Measurements from ENCODE around the gene CTRB1. TPM values are rescaled to one million over a fixed set of nuclear protein-coding genes. Genes with fewer than 3 reads are reported as not detected.

CTRB1 gene
- total RNA-seq, 1 experiment from 2014 or later = not detected

DNA sequence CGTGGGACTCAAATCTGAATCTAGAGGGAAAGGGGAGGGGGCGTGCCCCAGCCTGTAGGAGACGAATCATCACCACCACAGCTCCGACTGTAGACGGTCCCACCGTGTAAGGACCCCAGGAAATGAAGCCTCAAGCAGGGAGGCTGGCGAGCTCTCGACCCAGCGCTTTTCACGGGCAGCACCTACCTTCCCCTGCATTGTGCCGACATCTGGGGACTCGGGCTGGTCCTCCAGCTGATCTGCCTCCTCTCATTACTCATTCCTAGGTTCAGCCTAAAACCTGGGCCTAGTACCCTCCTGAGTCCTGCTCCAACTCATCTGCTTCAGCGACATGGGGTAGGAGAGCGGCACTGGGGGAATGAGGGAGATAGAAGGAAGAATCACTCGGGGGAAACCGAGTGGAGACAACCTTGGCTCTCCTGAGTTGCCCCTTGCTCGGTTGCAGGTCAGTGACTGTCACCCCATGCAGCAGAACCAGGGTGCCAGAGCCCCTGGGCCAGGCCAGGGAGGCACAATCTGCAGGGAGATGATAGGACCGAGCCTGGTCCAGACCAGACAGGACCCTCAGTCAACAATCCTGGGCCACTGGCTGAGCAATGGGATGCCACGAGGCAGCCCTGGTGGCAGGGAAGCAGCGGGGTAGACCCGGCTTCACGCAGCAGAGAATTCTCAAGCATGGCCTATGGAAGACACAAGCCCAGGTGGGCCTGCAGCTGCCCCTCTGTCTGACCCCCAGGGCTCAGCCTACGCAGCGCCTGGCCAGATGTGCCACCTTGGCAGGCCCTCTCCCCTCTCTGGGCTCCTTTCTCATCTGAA lies 33.5 kb downstream of the CTRB1 start:
- no peak for DNase-seq (ENCODE audit: unreplicated experiment)
- Mint-ChIP-seq H3K9me3 (ENCODE audit: unreplicated experiment) (no peaks in the 10 kb centered on the region), H3K4me3 (ENCODE audit: unreplicated experiment) (peak overlapping the region; percentile 75), H3K27me3 (ENCODE audit: insufficient read depth, unreplicated experiment) (no peaks in the 10 kb centered on the region), H3K4me1 (ENCODE audit: insufficient read depth, unreplicated experiment) (peaks cover 24% of the 10 kb centered on the region), H3K27ac (ENCODE audit: low read depth, unreplicated experiment) (peak overlapping the region; percentile 59), H3K36me3 (ENCODE audit: insufficient read depth, unreplicated experiment) (peaks cover 12% of the 10 kb centered on the region)
- intact Hi-C loops (cut with micrococcal nuclease) = no loop called here
- no TSS peak for BruUV-seq (replicated peaks)
- TF ChIP-seq, protein P1, sequence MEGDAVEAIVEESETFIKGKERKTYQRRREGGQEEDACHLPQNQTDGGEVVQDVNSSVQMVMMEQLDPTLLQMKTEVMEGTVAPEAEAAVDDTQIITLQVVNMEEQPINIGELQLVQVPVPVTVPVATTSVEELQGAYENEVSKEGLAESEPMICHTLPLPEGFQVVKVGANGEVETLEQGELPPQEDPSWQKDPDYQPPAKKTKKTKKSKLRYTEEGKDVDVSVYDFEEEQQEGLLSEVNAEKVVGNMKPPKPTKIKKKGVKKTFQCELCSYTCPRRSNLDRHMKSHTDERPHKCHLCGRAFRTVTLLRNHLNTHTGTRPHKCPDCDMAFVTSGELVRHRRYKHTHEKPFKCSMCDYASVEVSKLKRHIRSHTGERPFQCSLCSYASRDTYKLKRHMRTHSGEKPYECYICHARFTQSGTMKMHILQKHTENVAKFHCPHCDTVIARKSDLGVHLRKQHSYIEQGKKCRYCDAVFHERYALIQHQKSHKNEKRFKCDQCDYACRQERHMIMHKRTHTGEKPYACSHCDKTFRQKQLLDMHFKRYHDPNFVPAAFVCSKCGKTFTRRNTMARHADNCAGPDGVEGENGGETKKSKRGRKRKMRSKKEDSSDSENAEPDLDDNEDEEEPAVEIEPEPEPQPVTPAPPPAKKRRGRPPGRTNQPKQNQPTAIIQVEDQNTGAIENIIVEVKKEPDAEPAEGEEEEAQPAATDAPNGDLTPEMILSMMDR (IDR thresholded peaks at IDR 0.05; ENCODE audit: unreplicated experiment) = no peak
- POLR2A ChIA-PET = interaction anchor here (1.6 to 4.4 kb wide), 7 partner anchors 14 to 133 kb away, joined by 6 to 106 read pairs (median 31); no protein-coding TSS in a partner anchor
- CTCF ChIA-PET = interaction anchor here (0.5 to 3.8 kb wide), 9 partner anchors 9 to 668 kb away, joined by 3 to 19 read pairs (median 5); no protein-coding TSS in a partner anchor

DNA sequence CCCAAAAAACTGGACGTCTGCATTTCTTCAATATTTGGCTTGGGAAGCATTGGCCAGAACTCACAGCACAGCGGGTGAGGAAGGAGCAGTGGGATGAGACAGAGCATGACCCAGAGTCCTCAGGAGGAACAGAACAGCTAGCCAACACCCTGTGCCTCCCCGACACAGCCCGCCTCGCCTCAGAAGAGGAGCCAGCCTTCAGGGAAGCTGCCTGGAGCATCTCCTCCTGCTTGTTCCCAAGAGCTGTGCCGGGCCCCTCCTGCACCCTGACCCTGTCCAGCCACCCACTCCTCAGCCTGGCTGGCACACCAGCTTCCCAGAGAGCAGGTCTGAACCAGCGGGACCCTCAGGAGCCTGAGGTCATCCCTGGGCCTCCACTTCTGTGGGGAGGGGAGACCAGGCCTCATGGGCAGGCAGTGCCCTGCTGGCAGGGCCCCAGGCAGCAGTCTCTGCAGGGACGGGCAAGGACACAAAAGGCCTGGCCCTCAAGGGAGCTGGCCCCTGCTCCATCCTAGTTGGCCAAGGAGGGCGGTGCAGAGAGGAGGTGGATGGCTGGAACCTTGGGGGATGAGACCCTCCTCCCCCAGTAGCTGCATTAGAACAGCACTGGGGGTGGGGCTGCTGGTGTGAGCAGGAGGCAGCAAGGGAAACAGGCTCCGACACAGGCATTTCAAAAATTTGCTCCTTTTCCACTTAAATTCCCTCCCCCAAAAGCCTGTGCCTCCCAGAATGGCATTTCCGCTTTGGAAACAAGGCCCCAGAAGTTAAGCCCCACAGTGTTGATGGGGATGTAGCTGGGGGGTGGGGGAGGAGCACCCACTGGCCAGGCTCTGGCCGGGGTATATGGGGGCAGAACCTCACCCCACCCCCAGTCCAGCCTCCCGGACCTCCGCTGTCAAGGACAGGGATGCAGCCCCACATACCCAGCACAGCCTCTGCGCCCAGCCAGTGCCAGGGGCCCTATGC lies 34.4 kb downstream of the CTRB1 start:
- ChIA-PET POLR2A (interaction anchor here (0.8 to 4.4 kb wide), 6 partner anchors 13 to 124 kb away, joined by 3 to 65 read pairs (median 12); no protein-coding TSS in a partner anchor), CTCF (interaction anchor here (1.2 to 3.8 kb wide), 4 partner anchors 10 to 51 kb away, joined by 4 to 19 read pairs (median 8); no protein-coding TSS in a partner anchor)
- H3K9me3 Mint-ChIP-seq (ENCODE audit: unreplicated experiment) = no peaks in the 10 kb centered on the region
- intact Hi-C loops (cut with micrococcal nuclease) = no loop called here
- no TSS peak for BruUV-seq (replicated peaks)
- H3K27me3 Mint-ChIP-seq (ENCODE audit: insufficient read depth, unreplicated experiment) = no peaks in the 10 kb centered on the region
- no peak overlapping the region for H3K4me3 Mint-ChIP-seq (ENCODE audit: unreplicated experiment)
- peak overlapping the region; percentile 35 for H3K27ac Mint-ChIP-seq (ENCODE audit: low read depth, unreplicated experiment)
- TF ChIP-seq, protein P1 (IDR thresholded peaks at IDR 0.05; ENCODE audit: unreplicated experiment) = no peak
- DNase-seq (ENCODE audit: unreplicated experiment) = no peak
- H3K4me1 Mint-ChIP-seq (ENCODE audit: insufficient read depth, unreplicated experiment) = peaks cover 28% of the 10 kb centered on the region
- H3K36me3 Mint-ChIP-seq (ENCODE audit: insufficient read depth, unreplicated experiment) = peaks cover 9% of the 10 kb centered on the region

DNA sequence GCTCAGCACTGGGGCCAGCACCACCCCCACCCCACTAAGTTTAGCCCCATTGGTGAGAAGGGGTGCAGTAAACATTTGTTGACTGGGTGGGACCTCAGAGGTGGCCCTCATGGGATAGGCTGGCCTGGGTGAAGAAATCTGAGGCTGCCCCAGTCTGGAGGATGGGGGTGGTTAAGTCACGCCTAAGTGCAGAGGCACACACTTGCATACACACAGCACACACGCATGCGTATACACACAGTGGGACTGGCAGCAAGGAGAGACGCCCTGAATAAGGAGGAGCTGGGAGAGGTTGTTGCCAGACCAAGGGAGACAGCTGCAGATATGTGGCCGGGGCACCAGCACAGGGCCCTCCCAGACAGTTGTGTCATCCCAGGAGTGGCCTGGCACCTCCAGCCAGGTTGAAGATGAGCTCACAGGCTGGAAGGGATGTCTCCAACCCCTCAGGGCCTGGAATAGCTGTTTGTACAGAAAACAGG lies 35.6 kb downstream of the CTRB1 start:
- Mint-ChIP-seq H3K4me3 (ENCODE audit: unreplicated experiment) (peak overlapping the region; percentile 10), H3K27ac (ENCODE audit: low read depth, unreplicated experiment) (no peak overlapping the region), H3K36me3 (ENCODE audit: insufficient read depth, unreplicated experiment) (peaks cover 10% of the 10 kb centered on the region), H3K27me3 (ENCODE audit: insufficient read depth, unreplicated experiment) (no peaks in the 10 kb centered on the region), H3K4me1 (ENCODE audit: insufficient read depth, unreplicated experiment) (peaks cover 34% of the 10 kb centered on the region), H3K9me3 (ENCODE audit: unreplicated experiment) (no peaks in the 10 kb centered on the region)
- TF ChIP-seq, protein P1 (IDR thresholded peaks at IDR 0.05; ENCODE audit: unreplicated experiment) = no peak
- POLR2A ChIA-PET = interaction anchor here (0.5 to 3.9 kb wide), 18 partner anchors 9 to 618 kb away, joined by 3 to 65 read pairs (median 3); partner anchors contain the start of gene MLKL
- no TSS peak for BruUV-seq (replicated peaks)
- DNase-seq (ENCODE audit: unreplicated experiment) = peak; percentile 88
- intact Hi-C loops (cut with micrococcal nuclease) = loop anchor here (1.0 kb wide), 1 partner anchor 51 kb away; no protein-coding TSS in a partner anchor
- CTCF ChIA-PET = interaction anchor here (0.5 to 3.8 kb wide), 10 partner anchors 13 to 1671 kb away, joined by 3 to 19 read pairs (median 4); no protein-coding TSS in a partner anchor
